HG02852 (cell line): Measurements from ENCODE around the gene TLK1.

ENCODE experiments used
- ATAC-seq: cut with Tn5 transposase; IDR thresholded peaks from one replicate; pipeline ENCODE4 v1.9.1; 2021; ENCODE audit warnings: mild to moderate bottlenecking, moderate library complexity; ENCODE audit not compliant: unreplicated experiment

The TLK1 gene

GRCh38 chr2:171160119-171160955 is at the start of gene TLK1:
Gene TLK1, minus strand, starts transcription at chr2:171160893. Its CDS starts 465 bp downstream, at chr2:171160428.
- ATAC-seq, result peak; percentile 28

- no peak for ATAC-seq
These were observed 49.6 kb upstream of the TLK1 start for GRCh38 chr2:171210216-171210863.

- ATAC-seq, result no peak
These were observed 48.0 kb upstream of the TLK1 start for GRCh38 chr2:171208657-171209056.

- no peak for ATAC-seq
These were observed 45.9 kb upstream of the TLK1 start for GRCh38 chr2:171206422-171207115.

- no peak for ATAC-seq
These were observed 44.9 kb upstream of the TLK1 start for GRCh38 chr2:171205551-171205950.

- no peak for ATAC-seq
These were observed 41.1 kb upstream of the TLK1 start for GRCh38 chr2:171201767-171202166.

GRCh38 chr2:171201271-171201670 is 40.6 kb upstream of the TLK1 start:
- ATAC-seq, result no peak

- ATAC-seq, result no peak
These were observed 39.8 kb upstream of the TLK1 start for GRCh38 chr2:171200469-171200868.

- ATAC-seq, result no peak
These were observed 30.3 kb upstream of the TLK1 start for GRCh38 chr2:171191021-171191420.

GRCh38 chr2:171187819-171188218 is 27.1 kb upstream of the TLK1 start:
- no peak for ATAC-seq

- no peak for ATAC-seq
These were observed 26.5 kb upstream of the TLK1 start for GRCh38 chr2:171187177-171187576.

- ATAC-seq, result no peak
These were observed 25.2 kb upstream of the TLK1 start for GRCh38 chr2:171185941-171186340.

- ATAC-seq, result no peak
These were observed 24.6 kb upstream of the TLK1 start for GRCh38 chr2:171185165-171185818.

- no peak for ATAC-seq
These were observed 20.7 kb upstream of the TLK1 start for GRCh38 chr2:171181064-171182049.

- ATAC-seq, result no peak
These were observed 19.7 kb upstream of the TLK1 start for GRCh38 chr2:171180229-171180930.

GRCh38 chr2:171178993-171179392 is 18.3 kb upstream of the TLK1 start:
- ATAC-seq, result no peak

- ATAC-seq, result no peak
These were observed 15.8 kb upstream of the TLK1 start for GRCh38 chr2:171176516-171176915.

- ATAC-seq, result no peak
These were observed 13.4 kb upstream of the TLK1 start for GRCh38 chr2:171174075-171174474.

- no peak for ATAC-seq
These were observed 12.4 kb upstream of the TLK1 start for GRCh38 chr2:171173087-171173486.
